Measurements from ENCODE around the gene GJA5. TPM values are rescaled to one million over a fixed set of nuclear protein-coding genes. Genes with fewer than 3 reads are reported as not detected.

The GJA5 gene
- total RNA-seq, 2 donors from 2014 or later, result not detected

- no peak for ATAC-seq (replicated peaks)
- Mint-ChIP-seq H3K27me3 (peaks cover 26% of the 10 kb centered on the region), H3K4me3 (no peak overlapping the region), H3K9me3 (no peaks in the 10 kb centered on the region), H3K4me1 (no peaks in the 10 kb centered on the region), H3K36me3 (ENCODE audit: low read depth) (no peaks in the 10 kb centered on the region), H3K27ac (no peak overlapping the region)
These were observed 12.9 kb upstream of the GJA5 start for GRCh38 chr1:147773215-147773715.

- H3K36me3 Mint-ChIP-seq (ENCODE audit: low read depth), result no peaks in the 10 kb centered on the region
- H3K4me1 Mint-ChIP-seq, result no peaks in the 10 kb centered on the region
- H3K4me3 Mint-ChIP-seq, result no peak overlapping the region
- H3K27me3 Mint-ChIP-seq, result peaks cover 26% of the 10 kb centered on the region
- ATAC-seq (replicated peaks), result no peak
- H3K9me3 Mint-ChIP-seq, result no peaks in the 10 kb centered on the region
- no peak overlapping the region for H3K27ac Mint-ChIP-seq
These were observed 12.2 kb upstream of the GJA5 start for GRCh38 chr1:147772570-147772969.

- no peaks in the 10 kb centered on the region for H3K4me1 Mint-ChIP-seq
These were observed 11.1 kb upstream of the GJA5 start for GRCh38 chr1:147771226-147772125.

GRCh38 chr1:147769106-147769505, 8.7 kb upstream of the GJA5 start:
- H3K4me1 Mint-ChIP-seq, result no peaks in the 10 kb centered on the region
- no peak overlapping the region for H3K4me3 Mint-ChIP-seq
- no peaks in the 10 kb centered on the region for H3K9me3 Mint-ChIP-seq
- no peak overlapping the region for H3K27ac Mint-ChIP-seq
- no peak for ATAC-seq (replicated peaks)
- H3K27me3 Mint-ChIP-seq, result peaks cover 16% of the 10 kb centered on the region
- no peaks in the 10 kb centered on the region for H3K36me3 Mint-ChIP-seq (ENCODE audit: low read depth)

More at GRCh38 chr1:147771226-147772125, 11.1 kb upstream of the GJA5 start:
- no peaks in the 10 kb centered on the region for H3K36me3 Mint-ChIP-seq (ENCODE audit: low read depth)
- no peak overlapping the region for H3K27ac Mint-ChIP-seq
- ATAC-seq (replicated peaks), result peak; percentile 62
- H3K9me3 Mint-ChIP-seq, result no peaks in the 10 kb centered on the region
- peaks cover 26% of the 10 kb centered on the region for H3K27me3 Mint-ChIP-seq
- no peak overlapping the region for H3K4me3 Mint-ChIP-seq

DNA sequence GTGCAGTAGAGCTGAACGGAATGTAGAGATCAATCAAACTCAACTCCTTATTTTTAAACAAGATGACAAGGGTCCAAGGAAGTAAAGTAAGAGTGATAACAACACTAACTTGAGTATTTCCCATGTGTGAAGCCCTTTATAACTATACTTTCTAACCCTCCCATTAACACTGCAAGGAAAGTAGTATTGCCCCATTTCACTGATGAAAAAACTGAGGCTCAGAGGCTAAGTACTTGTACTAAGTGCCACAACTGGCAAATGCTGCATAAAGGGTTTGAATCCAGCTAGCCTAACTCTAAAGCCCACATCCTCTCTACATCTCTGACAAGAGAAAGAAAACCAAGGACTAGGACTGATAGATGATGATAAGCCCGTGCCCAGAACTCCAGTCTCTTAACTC, 8.2 kb upstream of the GJA5 start:
- Mint-ChIP-seq H3K4me3 (no peak overlapping the region), H3K27me3 (peaks cover 13% of the 10 kb centered on the region), H3K9me3 (no peaks in the 10 kb centered on the region)

GRCh38 chr1:147768101-147768500, 7.7 kb upstream of the GJA5 start:
- ATAC-seq (replicated peaks), result no peak
- H3K9me3 Mint-ChIP-seq, result no peaks in the 10 kb centered on the region
- H3K36me3 Mint-ChIP-seq (ENCODE audit: low read depth), result no peaks in the 10 kb centered on the region
- H3K4me3 Mint-ChIP-seq, result no peak overlapping the region
- H3K27ac Mint-ChIP-seq, result no peak overlapping the region
- H3K4me1 Mint-ChIP-seq, result peaks cover 2% of the 10 kb centered on the region
- peaks cover 8% of the 10 kb centered on the region for H3K27me3 Mint-ChIP-seq

More for the DNA sequence above, 8.2 kb upstream of the GJA5 start:
- Mint-ChIP-seq H3K36me3 (ENCODE audit: low read depth) (no peaks in the 10 kb centered on the region), H3K27ac (no peak overlapping the region), H3K4me1 (no peaks in the 10 kb centered on the region)
- no peak for ATAC-seq (replicated peaks)

GRCh38 chr1:147762233-147763024, 2.0 kb upstream of the GJA5 start:
- peaks cover 15% of the 10 kb centered on the region for H3K4me1 Mint-ChIP-seq
- H3K27ac Mint-ChIP-seq, result peak overlapping the region; percentile 6
- H3K36me3 Mint-ChIP-seq (ENCODE audit: low read depth), result no peaks in the 10 kb centered on the region

GRCh38 chr1:147758379-147759100, 1.9 kb downstream of the GJA5 start:
- no peak for ATAC-seq (replicated peaks)
- H3K4me1 Mint-ChIP-seq, result peaks cover 21% of the 10 kb centered on the region
- no peak overlapping the region for H3K4me3 Mint-ChIP-seq
- no peaks in the 10 kb centered on the region for H3K36me3 Mint-ChIP-seq (ENCODE audit: low read depth)
- H3K27me3 Mint-ChIP-seq, result no peaks in the 10 kb centered on the region
- no peaks in the 10 kb centered on the region for H3K9me3 Mint-ChIP-seq
- H3K27ac Mint-ChIP-seq, result no peak overlapping the region

More at GRCh38 chr1:147762233-147763024, 2.0 kb upstream of the GJA5 start:
- ATAC-seq (replicated peaks), result peak; percentile 49
- no peaks in the 10 kb centered on the region for H3K27me3 Mint-ChIP-seq
- H3K9me3 Mint-ChIP-seq, result no peaks in the 10 kb centered on the region
- peak overlapping the region; percentile 0 for H3K4me3 Mint-ChIP-seq

GRCh38 chr1:147757015-147757990, 3.1 kb downstream of the GJA5 start:
- Mint-ChIP-seq H3K9me3 (no peaks in the 10 kb centered on the region), H3K27me3 (no peaks in the 10 kb centered on the region), H3K36me3 (ENCODE audit: low read depth) (no peaks in the 10 kb centered on the region), H3K27ac (no peak overlapping the region), H3K4me3 (no peak overlapping the region), H3K4me1 (peaks cover 13% of the 10 kb centered on the region)
- no peak for ATAC-seq (replicated peaks)

GRCh38 chr1:147756341-147756740, 4.1 kb downstream of the GJA5 start:
- Mint-ChIP-seq H3K27me3 (no peaks in the 10 kb centered on the region), H3K36me3 (ENCODE audit: low read depth) (no peaks in the 10 kb centered on the region), H3K9me3 (no peaks in the 10 kb centered on the region), H3K4me3 (no peak overlapping the region), H3K27ac (no peak overlapping the region), H3K4me1 (peaks cover 6% of the 10 kb centered on the region)
- ATAC-seq (replicated peaks), result no peak

DNA sequence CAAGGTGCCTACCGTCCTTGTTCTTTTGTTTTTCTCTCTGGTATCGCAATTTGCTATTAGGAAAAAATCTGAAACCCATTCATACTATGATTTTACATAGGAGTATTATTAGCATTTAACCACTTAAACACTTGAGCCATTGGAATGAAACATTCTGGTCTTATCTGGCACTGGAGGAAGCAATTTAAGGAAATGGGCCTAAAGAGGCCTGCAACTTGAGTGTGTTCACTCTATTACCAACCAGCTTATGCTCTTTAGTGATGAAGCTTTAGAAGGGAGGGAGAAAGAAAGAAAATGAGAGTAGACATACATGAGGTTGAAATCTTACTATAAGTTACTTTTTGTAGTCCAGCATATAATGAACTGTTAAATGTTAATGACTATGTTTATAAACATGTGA, 5.7 kb downstream of the GJA5 start:
- Mint-ChIP-seq H3K27ac (no peak overlapping the region), H3K9me3 (no peaks in the 10 kb centered on the region)
- no peak for ATAC-seq (replicated peaks)

GRCh38 chr1:147753081-147753480, 7.3 kb downstream of the GJA5 start:
- Mint-ChIP-seq H3K4me3 (no peak overlapping the region), H3K27ac (no peak overlapping the region), H3K27me3 (no peaks in the 10 kb centered on the region), H3K9me3 (no peaks in the 10 kb centered on the region), H3K4me1 (peaks cover 6% of the 10 kb centered on the region), H3K36me3 (ENCODE audit: low read depth) (no peaks in the 10 kb centered on the region)
- no peak for ATAC-seq (replicated peaks)

More for the DNA sequence above, 5.7 kb downstream of the GJA5 start:
- no peaks in the 10 kb centered on the region for H3K36me3 Mint-ChIP-seq (ENCODE audit: low read depth)
- peaks cover 6% of the 10 kb centered on the region for H3K4me1 Mint-ChIP-seq
- H3K27me3 Mint-ChIP-seq, result no peaks in the 10 kb centered on the region
- no peak overlapping the region for H3K4me3 Mint-ChIP-seq

- H3K27ac Mint-ChIP-seq, result no peak overlapping the region
These were observed 7.9 kb downstream of the GJA5 start for GRCh38 chr1:147752511-147752910.

More at GRCh38 chr1:147752511-147752910, 7.9 kb downstream of the GJA5 start:
- Mint-ChIP-seq H3K4me3 (no peak overlapping the region), H3K9me3 (no peaks in the 10 kb centered on the region), H3K36me3 (ENCODE audit: low read depth) (no peaks in the 10 kb centered on the region), H3K27me3 (no peaks in the 10 kb centered on the region), H3K4me1 (peaks cover 6% of the 10 kb centered on the region)
- ATAC-seq (replicated peaks), result no peak

Measured in activated T-helper 17 cell treated with anti-CD3 and anti-CD28 coated beads, Interleukin-2, amount 50 U/mL, for 72 hours (primary cell).